Pancreas (tissue), 10 donors: ENCODE results near the gene GPR84. TPM values are rescaled to one million over a fixed set of nuclear protein-coding genes. Genes with fewer than 3 reads are reported as not detected.
"Not testable (repeated sequence)": the region's sequence is repeated elsewhere in the genome, so short reads cannot be mapped to it uniquely, and the experiment has no call there.

Source experiments
- ATAC-seq, 4 donors: fragments of 200-7000 bp; cut with Tn5 transposase; one replicate each; pipeline versions ENCODE4 v1.8.0 to v1.9.1; 2020; ENCODE audit warnings: mild to moderate bottlenecking in 4 of 4, moderate library complexity in 4 of 4
- DNase-seq, 6 donors: peaks; one replicate each; pipeline ENCODE4 v3.0.0-alpha.2; 2020
- FAIRE-seq: peaks from 2 replicates; lab custom pipeline; 2012; peaks lifted over from hg19 to GRCh38; lab: Jason Lieb, UNC
- H3K27ac ChIP-seq, 4 donors: fragments of 200-600 bp; sonication (generic); 1 replicate in 3 of 4; 2 replicates in 1 of 4; pipeline versions ENCODE4 v1.5.0 to v1.8.0; 2020
- H3K27me3 ChIP-seq, 4 donors: fragments of 200-600 bp; one replicate each; pipeline ENCODE4 v1.8.0; 2021
- H3K36me3 ChIP-seq, 3 donors: fragments of 200-600 bp; sonication (generic) in 1 of 3; one replicate each; pipeline versions ENCODE4 v1.5.0 to v1.8.0; 2020 to 2021
- H3K4me1 ChIP-seq, 3 donors: fragments of 200-600 bp; one replicate each; pipeline ENCODE4 v1.8.0; 2021
- H3K4me3 ChIP-seq, 4 donors: fragments of 200-600 bp; sonication (generic) in 2 of 4; one replicate each; pipeline versions ENCODE4 v1.5.0 to v1.8.0; 2020 to 2021
- H3K9me3 ChIP-seq, 4 donors: fragments of 200-600 bp; one replicate each; pipeline ENCODE4 v1.8.0; 2021
- WGBS, 2 donors: extraction: QIAGEN DNeasy Blood & Tissue Kit; methylation state at CpG; one replicate each; pipeline ENCODE4 v1.1.7; 2013; 5-methylcytosine and 5-hydroxymethylcytosine counted together
- intact Hi-C, 3 donors: fragments of 100-400 bp; cut with DNase I; formaldehyde crosslinking; loops; one replicate each; pipeline versions ENCODE4 v1.11.1 to v1.14.2; 2022
- microRNA-seq, 2 donors: library from miRNA; unstranded; fragments of <30 nt; microRNA quantifications; one replicate each; pipeline versions ENCODE4 to v1.1.0, GENCODE V29; 2019 to 2020
- polyA plus RNA-seq, 2 donors: library from polyadenylated mRNA; stranded (reverse); fragments of 200-250 nt; gene quantifications; one replicate each; pipeline ENCODE4 v1.2.3, GENCODE V29; 2013
- total RNA-seq, 6 donors: library from RNA; stranded (reverse); fragmentation: NEBNext Ultra II Directional in 4 of 6; extraction: Animal tissue kit (Norgen Biotek cat#: 25700) in 4 of 6; gene quantifications; one replicate each; pipeline versions ENCODE4 v1.2.1 to v1.2.4, GENCODE V29; 2021 to 2023
- TF ChIP-seq, protein P1 (sequence below), 4 donors: fragments of 200-600 bp; sonication (generic) in 3 of 4; IDR thresholded peaks; one replicate each; pipeline versions ENCODE4 v1.5.0 to v1.8.0; 2021; ENCODE audit warnings: antibody characterized with exemption in 4 of 4
- donor health status: healthy with polysubstance abuse.
- donor health status: DM: no; HTN: no; CAD: no; lungs with moderate emphysema.
- donor health status: DM: no; HTN: no; CAD: no.
- donor health status: control.
- donor health status: control.
- donor health status: Bipolar disorder and iron deficiency.
- donor health status: DM: yes; HTN: yes; CAD: no.
- donor health status: DM: no; HTN: no; CAD: no.
- donor health status: DM: no; HTN: no; CAD: no.
- donor health status: DM: yes; HTN: yes; CAD: no.

The GPR84 gene
- total and polyA plus RNA-seq, 8 donors, result 0.09 to 0.87 (median 0.39) TPM; not detected in 2

DNA sequence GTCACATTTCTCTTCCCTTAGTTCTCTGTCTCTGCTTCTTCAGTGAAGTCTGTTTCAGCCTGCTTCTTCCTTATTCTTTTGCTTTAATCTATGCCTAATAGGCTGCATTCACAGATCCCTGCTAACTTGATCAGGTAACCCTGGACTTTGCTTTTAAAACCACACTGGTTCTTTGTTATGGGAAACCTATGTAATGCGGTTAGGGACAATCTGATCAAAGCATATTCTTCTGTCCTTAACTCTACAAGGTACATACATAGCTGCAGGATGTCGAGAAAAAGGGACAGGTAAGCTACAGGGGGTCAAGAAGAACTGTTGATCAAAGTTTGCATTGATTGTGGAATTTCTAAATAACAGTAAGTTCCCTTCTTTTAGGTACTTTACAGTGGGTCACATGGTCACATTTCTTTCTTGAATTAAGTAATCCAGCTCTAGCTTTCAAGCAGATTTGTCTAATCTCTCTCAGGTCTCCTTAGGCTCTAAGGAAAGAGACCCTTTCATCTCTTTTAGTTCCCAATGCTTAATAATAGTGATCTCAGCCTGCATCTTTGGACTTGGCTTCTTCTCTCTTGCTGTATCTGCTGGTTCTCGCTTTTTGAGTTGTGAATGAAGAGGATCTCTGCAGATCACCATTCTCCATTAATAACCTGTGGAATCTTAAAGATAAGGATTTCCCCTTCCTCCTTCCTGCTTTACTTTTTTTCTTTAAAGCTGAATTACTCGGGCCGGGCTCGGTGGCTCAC lies 35.5 kb downstream of the GPR84 start:
- ATAC-seq (no peak), FAIRE-seq (no peak)
- intact Hi-C loops, result no loop called here

DNA sequence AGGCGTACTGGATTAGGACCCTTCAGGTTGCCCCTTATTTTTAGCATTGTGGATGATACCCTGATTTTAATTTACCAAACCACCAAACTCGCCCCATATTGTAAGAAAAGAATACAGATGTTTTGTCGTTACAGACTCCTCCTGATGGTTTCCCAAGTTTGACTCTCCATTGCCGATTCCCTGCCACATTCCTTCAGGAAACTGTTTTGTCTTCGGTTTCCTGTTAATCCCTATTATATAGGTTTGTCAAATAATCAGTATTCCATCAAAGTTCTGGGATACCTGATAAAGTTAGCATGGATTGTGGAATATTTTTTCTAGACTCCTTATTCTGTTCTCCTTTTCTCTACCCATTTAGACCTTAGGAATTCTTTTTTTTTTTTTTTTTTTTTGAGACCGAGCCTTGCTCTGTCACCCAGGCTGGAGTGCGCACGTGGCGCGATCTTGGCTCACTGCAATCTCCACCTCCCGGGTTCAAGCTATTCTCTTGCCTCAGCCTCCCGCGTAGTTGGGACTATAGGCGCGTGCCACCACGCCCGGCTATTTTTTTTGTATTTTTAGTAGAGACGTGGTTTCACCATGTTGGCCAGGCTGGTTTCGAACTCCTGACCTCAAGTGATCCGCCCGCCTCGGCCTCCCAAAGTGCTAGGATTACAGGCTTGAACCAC lies 38.7 kb downstream of the GPR84 start:
- ATAC-seq, result peak in 2 of 4 donors; percentile 6 to 7
- peak overlapping the region; percentile 53 to 78 (median 62) for H3K4me3 ChIP-seq
- H3K27ac ChIP-seq, result peak overlapping the region; percentile 79 to 93 (median 90)
- H3K36me3 ChIP-seq, FAIRE-seq, intact Hi-C loops, H3K27me3 ChIP-seq, H3K9me3 ChIP-seq: not testable (repeated sequence)
- H3K4me1 ChIP-seq, result peaks cover 0 to 18% (median 4%) of the 10 kb centered on the region in 3 donors
- DNase-seq, result peak in 1 of 6 donors; percentile 30
- 19 to 23% methylated on average over 22 of the region's 22 CpGs for WGBS, 2 donors

More for the DNA sequence above, 35.5 kb downstream of the GPR84 start:
- Histone ChIP-seq H3K27me3 (no peaks in the 10 kb centered on the region), H3K4me1 (peaks cover 0 to 26% (median 4%) of the 10 kb centered on the region in 3 donors), H3K27ac (peak overlapping the region in 2 of 4 donors; percentile 5 to 27), H3K4me3 (no peak overlapping the region), H3K36me3 (no peaks in the 10 kb centered on the region), H3K9me3 (no peaks in the 10 kb centered on the region)
- no peak for DNase-seq
- TF ChIP-seq, protein P1, sequence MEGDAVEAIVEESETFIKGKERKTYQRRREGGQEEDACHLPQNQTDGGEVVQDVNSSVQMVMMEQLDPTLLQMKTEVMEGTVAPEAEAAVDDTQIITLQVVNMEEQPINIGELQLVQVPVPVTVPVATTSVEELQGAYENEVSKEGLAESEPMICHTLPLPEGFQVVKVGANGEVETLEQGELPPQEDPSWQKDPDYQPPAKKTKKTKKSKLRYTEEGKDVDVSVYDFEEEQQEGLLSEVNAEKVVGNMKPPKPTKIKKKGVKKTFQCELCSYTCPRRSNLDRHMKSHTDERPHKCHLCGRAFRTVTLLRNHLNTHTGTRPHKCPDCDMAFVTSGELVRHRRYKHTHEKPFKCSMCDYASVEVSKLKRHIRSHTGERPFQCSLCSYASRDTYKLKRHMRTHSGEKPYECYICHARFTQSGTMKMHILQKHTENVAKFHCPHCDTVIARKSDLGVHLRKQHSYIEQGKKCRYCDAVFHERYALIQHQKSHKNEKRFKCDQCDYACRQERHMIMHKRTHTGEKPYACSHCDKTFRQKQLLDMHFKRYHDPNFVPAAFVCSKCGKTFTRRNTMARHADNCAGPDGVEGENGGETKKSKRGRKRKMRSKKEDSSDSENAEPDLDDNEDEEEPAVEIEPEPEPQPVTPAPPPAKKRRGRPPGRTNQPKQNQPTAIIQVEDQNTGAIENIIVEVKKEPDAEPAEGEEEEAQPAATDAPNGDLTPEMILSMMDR (IDR thresholded peaks at IDR 0.05), result no peak
- 49 to 62% methylated on average over 6 of the region's 6 CpGs for WGBS, 2 donors

DNA sequence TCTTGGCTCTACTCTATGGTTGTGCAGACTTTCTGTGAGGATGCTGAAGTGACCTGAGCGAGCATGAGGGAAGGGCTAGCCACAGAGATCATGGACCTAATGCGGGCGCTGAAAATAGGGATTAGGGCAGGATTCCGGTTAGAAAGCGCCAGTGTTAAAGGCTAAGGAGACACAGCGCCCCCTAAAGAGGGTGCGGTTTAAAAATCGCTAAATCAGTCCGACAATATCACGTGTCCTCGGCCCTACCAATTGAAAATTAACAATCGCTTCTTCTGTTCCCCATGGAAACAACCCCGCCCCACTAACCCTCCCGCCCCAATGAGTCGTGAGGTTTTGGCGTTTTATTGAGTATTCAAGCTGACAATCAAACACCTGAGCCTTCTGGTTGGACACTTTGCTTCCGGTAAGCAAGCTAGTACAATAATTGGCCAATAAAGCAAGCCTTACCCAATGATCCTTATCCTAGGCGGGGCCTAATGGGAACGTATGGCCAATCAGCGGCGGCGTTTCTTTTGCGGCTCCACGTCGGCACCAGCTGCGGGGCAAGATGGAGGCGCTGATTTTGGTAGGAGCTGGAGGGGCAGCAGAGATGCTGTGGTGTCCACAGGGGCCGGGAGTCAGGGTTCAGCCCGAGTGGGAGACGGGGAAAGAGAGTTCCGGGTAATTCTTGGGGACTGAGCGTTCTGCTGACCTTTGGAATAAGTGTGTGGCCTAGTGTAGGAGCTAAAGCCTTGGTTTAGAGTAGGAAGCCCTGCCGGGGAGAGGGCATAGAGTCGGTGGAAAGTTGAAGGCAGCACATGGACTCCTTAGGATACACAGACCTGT lies 39.5 kb downstream of the GPR84 start, which contains the start of gene COPZ1:
Gene COPZ1 (plus strand): TSS at position 515 of the 825 bp plus-strand sequence. CDS start 33 bp downstream, at position 548.
- TF ChIP-seq, protein P1 (IDR thresholded peaks at IDR 0.05), result peak; percentile 51 to 61 (median 54)
- peak; percentile 91 to 97 (median 95) for DNase-seq

DNA sequence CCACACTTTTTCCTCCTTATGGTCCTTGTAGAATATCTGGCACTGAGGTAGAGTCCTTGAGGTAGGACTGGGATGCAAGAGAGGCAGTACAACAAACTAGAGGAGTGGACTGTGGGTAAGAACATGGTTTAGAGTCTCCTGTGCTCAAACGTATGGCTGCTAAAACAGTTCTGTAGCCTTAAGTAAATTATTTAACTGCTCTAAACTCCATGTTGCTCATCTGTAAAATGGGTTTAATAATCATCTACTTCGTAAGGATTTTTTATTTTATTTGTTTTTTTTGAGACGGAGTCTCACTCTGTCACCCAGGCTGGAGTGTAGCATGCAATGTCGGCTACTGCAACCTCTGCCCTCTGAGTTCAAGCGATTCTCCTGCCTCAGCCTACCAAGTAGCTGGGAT lies 42.9 kb downstream of the GPR84 start:
- TF ChIP-seq, protein P1 (IDR thresholded peaks at IDR 0.05), result no peak
- intact Hi-C loops, result no loop called here
- Histone ChIP-seq H3K36me3 (no peaks in the 10 kb centered on the region), H3K4me3 (no peak overlapping the region), H3K27ac (no peak overlapping the region), H3K4me1 (no peaks in the 10 kb centered on the region), H3K27me3 (no peaks in the 10 kb centered on the region), H3K9me3 (no peaks in the 10 kb centered on the region)
- FAIRE-seq (no peak), ATAC-seq (no peak), DNase-seq (no peak)
- WGBS, 2 donors, result 90 to 95% methylated on average over 5 of the region's 5 CpGs

More for the DNA sequence above, 39.5 kb downstream of the GPR84 start, which contains the start of gene COPZ1:
- 2% methylated on average over 34 of the region's 34 CpGs for WGBS, 2 donors
- no peaks in the 10 kb centered on the region for H3K9me3 ChIP-seq
- peaks cover 0 to 18% (median 4%) of the 10 kb centered on the region in 3 donors for H3K4me1 ChIP-seq
- H3K4me3 ChIP-seq, result peak within 1 kb of the TSS; percentile 53 to 78 (median 62)
- H3K27ac ChIP-seq, result peak within 1 kb of the TSS; percentile 79 to 93 (median 90)
- FAIRE-seq (peak; percentile 87), ATAC-seq (peak; percentile 94 to 96 (median 94))
- no peaks in the 10 kb centered on the region for H3K27me3 ChIP-seq
- intact Hi-C loops, result no loop called here
- no peaks in the 10 kb centered on the region for H3K36me3 ChIP-seq

Small RNAs within 50 kb of the gene (microRNA-seq; reads per million reads assigned to microRNA genes)
- gene MIR148B, result 225 to 450 reads per million in 2 donors

Other genes starting within 250 kb of the GPR84 start
- gene SMUG1, start 175.5 kb downstream of the GPR84 start, total RNA-seq, result 10 to 100 TPM; 12.4 to 18.1 (median 14.3) TPM
- gene SMUG1, start 175.5 kb downstream of the GPR84 start, polyA plus RNA-seq, result 10 to 100 TPM; 29.7 to 35.4 TPM
- gene CBX5, start 84.4 kb downstream of the GPR84 start, total RNA-seq, result 10 to 100 TPM; 22.7 to 41.4 (median 31.8) TPM
- 10 to 100 TPM in 1 of 2 donors, 1 to 10 TPM in 1; 5.9 to 10.0 TPM for gene CBX5, start 84.4 kb downstream of the GPR84 start, polyA plus RNA-seq
- 100 to 1,000 TPM; 266 to 784 (median 527) TPM for gene HNRNPA1, start 83.8 kb downstream of the GPR84 start, total RNA-seq
- gene HNRNPA1, start 83.8 kb downstream of the GPR84 start, polyA plus RNA-seq, result 100 to 1,000 TPM; 477 to 641 TPM
- gene NFE2, start 63.5 kb downstream of the GPR84 start, total RNA-seq, result under 1 TPM in 5 of 6 donors, not detected in 1; 0.16 to 0.58 (median 0.47) TPM
- gene NFE2, start 63.5 kb downstream of the GPR84 start, polyA plus RNA-seq, result under 1 TPM; 0.28 to 0.34 TPM
- 100 to 1,000 TPM in 5 of 6 donors, 10 to 100 TPM in 1; 76.6 to 115 (median 110) TPM for gene COPZ1, start 39.4 kb downstream of the GPR84 start, total RNA-seq
- gene COPZ1, start 39.4 kb downstream of the GPR84 start, polyA plus RNA-seq, result 10 to 100 TPM; 44.6 to 86.6 TPM
- gene ZNF385A, start 20.2 kb upstream of the GPR84 start, total RNA-seq, result 1 to 10 TPM in 5 of 6 donors, under 1 TPM in 1; 0.59 to 8.2 (median 2.6) TPM
- 1 to 10 TPM; 2.8 to 3.6 TPM for gene ZNF385A, start 20.2 kb upstream of the GPR84 start, polyA plus RNA-seq
- gene ITGA5, start 54.8 kb upstream of the GPR84 start, total RNA-seq, result 10 to 100 TPM in 4 of 6 donors, 1 to 10 TPM in 2; 9.5 to 27.1 (median 15.1) TPM
- gene ITGA5, start 54.8 kb upstream of the GPR84 start, polyA plus RNA-seq, result 10 to 100 TPM; 19.0 to 32.2 TPM
- under 1 TPM in 1 of 6 donors, not detected in 5; 0.66 TPM for gene GTSF1, start 109.1 kb upstream of the GPR84 start, total RNA-seq
- not detected for gene GTSF1, start 109.1 kb upstream of the GPR84 start, polyA plus RNA-seq
- 10 to 100 TPM in 1 of 6 donors, 1 to 10 TPM in 4, under 1 TPM in 1; 0.88 to 14.5 (median 3.4) TPM for gene NCKAP1L, start 133.3 kb upstream of the GPR84 start, total RNA-seq
- 1 to 10 TPM in 1 of 2 donors, under 1 TPM in 1; 0.99 to 1.3 TPM for gene NCKAP1L, start 133.3 kb upstream of the GPR84 start, polyA plus RNA-seq
- gene PDE1B, start 185.1 kb upstream of the GPR84 start, total RNA-seq, result 1 to 10 TPM in 3 of 6 donors, under 1 TPM in 3; 0.16 to 2.0 (median 0.94) TPM
- 1 to 10 TPM; 2.7 to 4.0 TPM for gene PDE1B, start 185.1 kb upstream of the GPR84 start, polyA plus RNA-seq
- gene PPP1R1A, start 224.2 kb upstream of the GPR84 start, total RNA-seq, result 10 to 100 TPM in 1 of 6 donors, 1 to 10 TPM in 5; 1.1 to 23.6 (median 6.6) TPM
- gene PPP1R1A, start 224.2 kb upstream of the GPR84 start, polyA plus RNA-seq, result 100 to 1,000 TPM in 1 of 2 donors, 10 to 100 TPM in 1; 27.0 to 127 TPM